GM21515 (cell line): Measurements from ENCODE around the gene ABHD12B.

Experiments used
- ATAC-seq: cut with Tn5 transposase; IDR thresholded peaks from one replicate; pipeline ENCODE4 v1.9.1; 2021; ENCODE audit not compliant: unreplicated experiment

The ABHD12B gene

GRCh38 chr14:50837850-50838470 is 33.9 kb upstream of the ABHD12B start:
- ATAC-seq = no peak

DNA sequence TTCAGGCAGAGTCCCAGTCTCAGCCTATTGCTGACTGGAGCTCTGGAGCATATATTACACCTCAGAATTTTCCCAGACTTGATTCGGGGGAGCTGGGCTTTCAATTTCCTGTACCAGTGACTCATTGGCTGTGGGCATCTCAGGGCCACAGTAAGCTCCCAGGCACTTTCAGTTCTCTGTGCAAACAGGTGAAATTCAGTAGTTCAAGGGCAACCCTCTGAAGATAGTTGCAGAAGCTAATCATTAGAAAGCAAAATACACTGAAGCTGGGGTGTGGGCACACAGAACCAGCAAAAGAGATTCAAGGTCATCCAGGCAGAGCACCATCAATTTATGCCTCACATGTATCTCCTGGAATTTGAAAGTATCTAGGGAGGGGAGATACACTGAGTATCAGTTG is 32.8 kb upstream of the ABHD12B start:
- no peak for ATAC-seq

DNA sequence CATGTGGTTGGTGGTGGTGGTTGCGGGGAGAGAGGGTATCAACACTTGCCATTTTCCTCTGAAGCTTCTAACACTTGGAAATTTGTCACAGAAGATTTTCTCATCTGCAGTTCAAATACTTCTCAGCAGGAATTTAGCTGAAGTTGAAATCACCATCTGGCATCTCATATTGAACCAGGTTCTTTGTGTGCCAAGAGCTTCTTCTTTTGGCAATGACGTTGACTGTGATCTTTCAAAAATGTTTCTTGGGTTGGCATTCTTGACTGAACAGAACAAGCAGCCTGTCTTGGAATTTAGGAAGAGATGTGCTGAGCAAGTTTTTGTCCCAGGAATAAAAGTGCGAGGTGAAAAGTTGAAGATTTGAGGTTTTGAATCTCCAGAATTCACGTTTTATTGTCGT is 32.2 kb upstream of the ABHD12B start:
- no peak for ATAC-seq

- ATAC-seq = no peak
Observed at GRCh38 chr14:50844391-50844790, 27.5 kb upstream of the ABHD12B start.

DNA sequence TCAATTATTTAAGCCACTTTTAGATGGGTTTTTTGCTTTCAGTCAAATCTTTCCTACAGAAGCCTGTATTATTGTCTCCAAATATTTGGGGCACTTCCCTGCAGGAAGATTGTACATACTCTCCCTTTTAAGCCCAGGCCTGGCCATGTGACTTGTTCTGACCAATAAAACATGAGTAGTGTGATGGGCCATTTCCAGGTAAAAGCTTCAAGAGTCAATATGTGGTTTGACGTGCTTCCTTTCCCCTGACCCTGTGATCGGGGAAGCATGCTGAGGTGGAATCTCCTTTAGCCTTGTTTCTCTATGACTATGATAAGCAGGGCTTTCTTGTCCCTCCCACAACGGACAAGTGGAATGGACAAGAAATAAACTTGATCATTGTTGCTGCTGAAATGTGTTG is 26.7 kb upstream of the ABHD12B start:
- ATAC-seq = no peak

DNA sequence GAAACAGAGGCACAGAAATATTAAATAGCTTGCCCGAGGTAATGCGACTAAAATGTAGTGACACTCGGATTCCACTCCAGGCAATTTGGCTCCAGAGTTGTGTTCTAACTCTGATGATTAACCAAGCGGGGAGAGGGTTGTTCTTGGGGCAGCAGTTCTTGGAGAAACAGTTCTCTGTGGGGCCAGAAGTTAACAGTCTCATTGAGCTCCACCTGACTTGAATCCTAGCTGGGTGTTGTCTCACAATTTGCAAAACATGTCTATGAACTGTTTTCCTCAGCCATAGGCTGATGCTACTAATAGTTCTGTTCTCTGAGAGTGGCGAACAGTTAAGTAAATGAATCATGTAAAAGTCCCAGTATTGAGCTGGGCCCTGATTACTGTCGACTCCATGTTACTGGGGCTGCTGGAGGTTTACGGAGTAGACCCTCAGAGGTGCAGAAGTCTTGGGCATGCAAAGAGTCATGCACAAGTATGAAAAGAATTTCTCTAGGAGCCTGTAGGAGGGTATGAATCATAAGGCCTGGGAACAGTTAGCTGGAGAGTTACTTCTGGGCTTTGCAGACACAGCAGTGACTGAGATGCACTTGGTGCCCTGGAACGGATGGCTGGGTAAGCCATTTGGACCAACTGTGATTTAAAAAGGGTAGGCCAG is 25.5 kb upstream of the ABHD12B start:
- no peak for ATAC-seq

DNA sequence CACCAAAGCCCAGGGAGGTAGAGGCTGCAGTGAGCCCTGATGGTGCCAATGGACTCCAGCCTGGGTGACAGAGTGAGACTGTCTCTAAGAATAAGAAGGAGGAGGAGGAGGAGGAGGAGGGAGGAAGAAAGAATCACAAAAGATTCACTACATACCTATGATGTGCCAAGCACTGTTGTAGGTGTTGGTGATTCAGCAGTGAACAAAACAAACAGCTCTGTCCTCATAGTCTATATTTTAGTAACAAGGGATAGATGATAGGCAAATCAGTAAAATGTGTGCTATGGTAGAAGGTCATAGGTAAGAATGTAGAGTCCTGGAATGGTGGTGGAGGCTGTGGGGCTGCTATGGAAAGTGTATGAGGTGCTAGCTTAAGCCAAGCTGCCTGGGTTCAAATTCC is 18.0 kb upstream of the ABHD12B start:
- no peak for ATAC-seq

DNA sequence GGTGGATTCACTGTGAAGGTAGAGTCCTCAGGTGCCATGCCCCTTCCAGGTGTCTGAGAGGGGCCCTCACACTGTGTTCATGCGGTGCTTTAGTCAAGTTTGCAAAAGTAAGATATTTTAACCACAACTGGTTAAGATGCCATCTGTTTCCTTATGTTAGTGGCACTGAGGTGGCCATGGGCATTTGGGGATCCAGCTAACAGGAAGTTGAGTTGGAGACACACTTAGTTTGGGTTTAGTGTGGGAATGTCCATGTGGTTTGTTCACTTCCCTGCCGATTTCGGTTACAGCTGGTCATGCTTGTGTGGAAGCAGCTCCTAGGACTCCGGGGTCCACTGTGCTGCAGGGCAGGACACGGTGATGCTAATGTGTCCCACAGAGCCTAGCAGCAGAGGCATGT is 17.3 kb upstream of the ABHD12B start:
- no peak for ATAC-seq

- no peak for ATAC-seq
Observed at GRCh38 chr14:50855558-50855957, 16.3 kb upstream of the ABHD12B start.

DNA sequence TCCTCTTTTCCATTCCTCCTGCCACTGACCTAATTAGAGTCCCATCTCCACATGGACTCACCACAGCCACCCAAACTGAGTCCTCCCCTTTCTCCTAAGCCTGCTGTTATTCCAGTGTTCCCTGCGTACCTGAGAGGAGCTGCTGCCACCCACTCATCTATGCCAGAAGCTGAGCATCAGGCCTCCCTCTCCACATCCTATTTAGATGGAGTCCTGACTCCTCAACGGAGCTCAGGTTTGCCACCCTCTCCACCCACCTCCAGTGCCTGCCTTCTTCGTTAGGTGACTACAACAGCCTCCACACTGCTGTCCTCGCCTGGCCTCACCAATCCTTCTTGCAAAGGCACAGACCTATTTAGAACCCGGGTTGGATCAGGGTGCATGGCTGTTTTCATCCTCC is 15.2 kb upstream of the ABHD12B start:
- ATAC-seq = no peak

GRCh38 chr14:50859296-50859624 is 12.6 kb upstream of the ABHD12B start:
- ATAC-seq = no peak

GRCh38 chr14:50860478-50861086 is 11.3 kb upstream of the ABHD12B start:
- peak; percentile 49 for ATAC-seq

GRCh38 chr14:50862036-50862570 is 9.8 kb upstream of the ABHD12B start:
- no peak for ATAC-seq

DNA sequence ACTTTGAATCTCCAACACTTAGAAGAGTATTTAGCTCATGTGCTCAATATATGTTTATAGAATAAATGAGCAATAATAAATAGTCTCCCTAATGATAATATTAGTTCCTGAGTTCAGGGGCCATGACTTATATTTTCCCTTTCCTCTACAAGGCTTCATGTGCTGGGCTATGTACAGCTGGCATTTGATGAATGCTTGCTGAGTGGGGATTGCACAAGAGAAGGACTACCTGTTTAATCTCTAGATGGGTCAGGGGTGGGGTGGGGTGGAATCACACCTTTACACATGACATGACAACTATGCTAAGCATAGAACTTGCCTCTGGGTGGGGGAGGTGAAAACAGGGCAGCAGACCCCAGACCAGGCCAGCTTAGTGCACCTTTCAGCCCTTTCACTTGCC is 7.6 kb upstream of the ABHD12B start:
- no peak for ATAC-seq

GRCh38 chr14:50864946-50865345 is 6.9 kb upstream of the ABHD12B start:
- ATAC-seq = no peak

DNA sequence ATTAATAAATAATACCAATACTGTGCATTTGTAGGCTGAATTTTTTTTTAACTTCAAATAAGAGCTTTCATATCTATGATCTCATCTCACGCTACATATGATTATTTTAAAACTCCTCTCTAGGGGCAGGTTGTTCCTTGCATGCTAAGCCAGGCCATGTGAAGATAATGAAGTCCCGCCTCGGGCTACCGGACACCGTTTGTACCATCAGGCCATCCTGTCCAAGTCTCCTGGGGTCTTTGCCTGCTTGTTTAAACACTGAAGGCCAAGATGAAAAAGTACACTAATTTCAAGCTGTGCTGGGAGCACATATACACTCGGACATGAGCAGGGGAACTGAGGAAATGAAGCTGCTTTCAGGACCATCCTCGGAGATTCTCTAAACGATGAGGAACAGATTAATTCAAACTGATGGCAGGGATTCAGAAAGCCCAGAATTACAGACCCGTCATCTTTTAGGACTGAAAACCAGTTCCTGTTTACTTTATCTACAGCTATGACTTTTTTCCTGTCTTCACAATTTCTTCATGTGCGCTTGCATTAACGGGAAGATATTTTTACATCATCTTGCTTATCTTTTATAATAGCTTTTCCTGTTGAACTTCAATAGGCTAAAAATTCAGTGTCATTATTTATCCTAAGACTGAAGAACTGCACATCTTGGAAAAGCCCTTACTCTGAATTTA is 6.3 kb upstream of the ABHD12B start:
- no peak for ATAC-seq

DNA sequence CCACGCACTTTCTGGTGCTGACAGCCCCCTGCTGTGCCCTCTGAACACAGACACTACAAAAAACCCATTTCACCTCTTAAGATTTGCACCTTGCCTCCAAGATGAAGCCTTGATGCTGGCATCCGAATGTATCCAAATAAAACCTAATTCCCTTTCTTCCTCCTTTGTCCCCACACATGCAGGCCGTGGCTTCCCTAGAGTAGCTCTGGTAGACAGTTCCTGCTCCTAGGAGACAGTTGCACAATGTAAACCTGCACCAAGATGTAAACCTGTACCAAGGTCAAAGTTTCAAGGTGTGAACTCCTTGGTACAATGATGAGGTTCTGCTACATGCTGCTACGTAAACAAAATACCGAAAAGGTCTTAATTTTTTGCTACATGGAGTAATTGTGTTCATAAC is 625 bp upstream of the ABHD12B start:
- ATAC-seq = no peak

DNA sequence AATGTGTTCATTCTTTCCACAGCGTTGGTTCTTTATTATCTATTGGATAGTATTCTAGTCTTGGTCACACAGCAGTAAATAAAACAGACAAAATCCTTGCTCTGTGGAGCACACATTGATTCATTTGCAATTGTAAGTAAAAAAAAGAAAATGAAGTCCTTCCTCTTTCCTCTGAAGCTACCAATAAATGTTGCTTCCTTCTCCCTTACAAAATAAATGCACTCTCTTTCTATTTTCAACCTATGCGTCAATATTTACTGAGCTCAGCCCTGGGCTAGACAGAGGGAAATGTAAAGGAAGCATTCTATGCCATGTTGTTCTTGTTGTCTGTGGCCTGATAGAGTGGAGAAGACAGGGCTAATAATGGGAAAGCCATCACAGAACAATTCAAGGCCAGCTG is 2.9 kb downstream of the ABHD12B start:
- ATAC-seq = no peak

DNA sequence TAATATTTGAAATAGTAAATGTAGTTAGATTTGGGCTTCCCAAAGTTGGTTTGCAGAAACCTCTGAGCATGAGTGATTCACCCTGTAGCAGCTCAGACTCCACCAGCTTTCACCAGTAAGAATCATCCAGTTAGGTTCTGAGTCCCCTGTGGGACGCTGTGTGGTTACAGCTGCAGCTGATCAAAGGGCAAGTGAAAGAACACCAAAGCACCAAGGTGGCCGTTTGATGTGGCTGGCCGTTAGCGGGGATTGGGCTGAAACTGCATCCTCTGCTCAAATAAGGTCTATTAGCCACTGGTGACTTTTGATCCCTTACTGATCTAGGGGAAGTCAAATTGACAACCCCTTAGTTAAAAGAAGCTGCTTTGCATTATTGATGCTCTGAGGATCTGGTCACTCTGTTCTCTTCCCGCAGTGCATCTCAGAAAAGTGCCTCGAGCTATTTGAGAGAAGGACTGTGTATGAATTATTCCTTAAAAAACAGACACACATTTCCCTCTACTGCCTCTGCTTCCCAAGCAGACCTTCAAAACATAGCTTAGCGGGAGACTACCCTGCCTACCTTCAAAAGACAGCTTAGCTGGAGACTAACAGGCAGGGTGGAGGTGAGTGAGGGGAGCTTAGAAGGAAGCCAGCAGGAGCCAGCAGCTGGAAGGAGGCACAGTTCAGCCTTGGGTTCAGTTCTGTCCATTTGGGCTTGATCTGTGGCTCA is 3.7 kb downstream of the ABHD12B start:
- peak; percentile 91 for ATAC-seq

DNA sequence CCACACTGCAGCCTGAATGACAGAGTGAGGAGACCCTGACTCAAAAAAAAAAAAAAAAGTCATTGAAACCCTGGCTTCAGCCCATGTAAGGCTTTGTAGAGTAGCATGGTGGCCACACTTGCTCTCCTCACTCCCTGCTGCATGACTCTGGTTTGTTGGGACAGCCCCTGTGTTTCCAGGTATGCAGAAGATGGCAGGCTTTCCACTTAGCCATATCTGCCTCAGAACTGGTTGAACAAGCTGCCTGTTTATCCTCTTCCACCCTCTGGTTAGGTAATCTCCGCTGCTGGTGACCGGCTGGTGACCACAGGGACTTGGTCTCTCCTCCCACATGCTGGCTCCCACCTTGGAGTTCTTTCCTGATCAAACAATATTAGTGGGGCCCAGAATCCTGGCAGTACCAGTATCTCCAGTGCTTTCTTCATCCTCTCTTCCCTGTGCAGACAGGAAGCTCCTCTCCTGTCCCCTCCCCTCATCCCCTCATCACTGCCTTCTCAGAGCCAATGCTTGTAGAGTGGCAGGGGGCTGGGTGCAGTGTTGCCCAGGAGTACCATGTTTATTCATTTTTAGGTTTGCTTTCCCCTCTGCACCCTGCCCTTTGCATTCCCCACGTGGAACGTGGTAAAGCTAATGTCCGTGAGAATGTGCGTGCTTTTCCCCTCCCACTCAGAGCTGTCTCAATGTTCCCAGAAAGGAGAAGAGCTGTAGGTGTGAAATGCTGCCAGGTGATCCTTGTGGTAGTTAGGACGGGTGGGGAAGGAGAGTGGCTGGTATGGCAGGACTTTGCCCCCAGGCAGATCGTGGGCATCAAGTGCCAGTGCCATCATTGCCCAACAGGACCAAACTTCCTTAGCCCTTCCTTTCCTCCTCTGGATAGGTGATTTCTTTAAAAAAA is 11.3 kb downstream of the ABHD12B start:
- ATAC-seq = no peak
